Suprapubic skin (tissue), 4 donors: ENCODE data around the gene DCLK2.

Experiments used
- EP300 ChIP-seq: sonication (generic); formaldehyde crosslinking; IDR thresholded peaks from one replicate; pipeline ENCODE4 v1.6.1; 2017; ENCODE audit warnings: antibody characterized with exemption
- POLR2A ChIP-seq, 2 donors: fragments of 450-650 bp; IDR thresholded peaks; one replicate each; pipeline ENCODE4 v1.6.1; 2017; ENCODE audit warnings: antibody characterized with exemption in 2 of 2, mild to moderate bottlenecking in 2 of 2, moderate library complexity in 2 of 2
- POLR2AphosphoS5 ChIP-seq, 3 donors: sonication (generic); formaldehyde crosslinking; IDR thresholded peaks; one replicate each; pipeline ENCODE4 v1.6.1; 2017; ENCODE audit warnings: antibody characterized with exemption in 3 of 3
- TF ChIP-seq, protein P1 (sequence below), 2 donors: fragments of 200-600 bp in 1 of 2; fragments of 450-650 bp in 1 of 2; sonication (generic) in 1 of 2; IDR thresholded peaks; one replicate each; pipeline ENCODE4 v1.5.1; 2016 to 2019; ENCODE audit warnings: antibody characterized with exemption in 2 of 2, mild to moderate bottlenecking in 1 of 2, moderate library complexity in 1 of 2

GRCh38 chr4:150167054-150167453, 88.8 kb downstream of the DCLK2 start:
- TF ChIP-seq, protein P1, sequence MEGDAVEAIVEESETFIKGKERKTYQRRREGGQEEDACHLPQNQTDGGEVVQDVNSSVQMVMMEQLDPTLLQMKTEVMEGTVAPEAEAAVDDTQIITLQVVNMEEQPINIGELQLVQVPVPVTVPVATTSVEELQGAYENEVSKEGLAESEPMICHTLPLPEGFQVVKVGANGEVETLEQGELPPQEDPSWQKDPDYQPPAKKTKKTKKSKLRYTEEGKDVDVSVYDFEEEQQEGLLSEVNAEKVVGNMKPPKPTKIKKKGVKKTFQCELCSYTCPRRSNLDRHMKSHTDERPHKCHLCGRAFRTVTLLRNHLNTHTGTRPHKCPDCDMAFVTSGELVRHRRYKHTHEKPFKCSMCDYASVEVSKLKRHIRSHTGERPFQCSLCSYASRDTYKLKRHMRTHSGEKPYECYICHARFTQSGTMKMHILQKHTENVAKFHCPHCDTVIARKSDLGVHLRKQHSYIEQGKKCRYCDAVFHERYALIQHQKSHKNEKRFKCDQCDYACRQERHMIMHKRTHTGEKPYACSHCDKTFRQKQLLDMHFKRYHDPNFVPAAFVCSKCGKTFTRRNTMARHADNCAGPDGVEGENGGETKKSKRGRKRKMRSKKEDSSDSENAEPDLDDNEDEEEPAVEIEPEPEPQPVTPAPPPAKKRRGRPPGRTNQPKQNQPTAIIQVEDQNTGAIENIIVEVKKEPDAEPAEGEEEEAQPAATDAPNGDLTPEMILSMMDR (IDR thresholded peaks at IDR 0.05): no peak
- TF ChIP-seq POLR2AphosphoS5 (IDR thresholded peaks at IDR 0.05) (no peak), POLR2A (IDR thresholded peaks at IDR 0.05) (no peak), EP300 (no peak)
